ENCODE measurements around the gene FYTTD1. TPM values are rescaled to one million over a fixed set of nuclear protein-coding genes. Genes with fewer than 3 reads are reported as not detected.
A peak's percentile ranks its signal among the peaks of the same experiment; 100 is the strongest.

The FYTTD1 gene
- total RNA-seq, 3 donors from 2014 or later (not counting 1 experiment from before 2014, with no cell fraction given) = 58.0 to 75.6 (median 72.2) TPM

DNA sequence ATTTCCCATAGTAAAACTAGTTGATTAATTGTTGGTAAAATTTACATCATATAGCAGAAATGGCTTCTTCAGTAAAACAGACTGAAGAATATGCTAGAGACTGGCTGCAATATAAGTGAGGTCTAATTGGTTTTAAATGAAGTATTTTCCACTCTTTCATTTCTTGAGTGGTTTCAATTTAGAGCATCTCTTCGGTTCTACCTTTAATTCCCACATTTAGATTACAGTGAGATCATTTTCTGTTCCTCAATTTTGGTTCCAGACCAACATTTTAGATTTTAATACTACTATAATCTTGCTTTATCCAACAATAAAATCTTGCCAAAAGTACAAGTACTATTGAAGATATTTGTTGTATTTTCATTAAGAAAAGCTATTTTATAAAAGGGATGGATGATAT is 40.4 kb downstream of the FYTTD1 start:
- Mint-ChIP-seq H3K36me3 (no peaks in the 10 kb centered on the region), H3K9me3 (no peaks in the 10 kb centered on the region), H3K27me3 (ENCODE audit: low read depth in 2 of 2) (no peaks in the 10 kb centered on the region), H3K27ac (peak overlapping the region; percentile 94 to 97), H3K4me3 (peak overlapping the region; percentile 93), H3K4me1 (peaks cover 31 to 32% of the 10 kb centered on the region in 2 donors)
- Histone ChIP-seq H3K27ac (ENCODE audit: low read length) (no peak overlapping the region), H3K4me1 (ENCODE audit: control insufficient read depth, insufficient read depth, low read length) (peaks cover 12% of the 10 kb centered on the region), H3K27me3 (ENCODE audit: control insufficient read depth, insufficient read depth, low read length) (no peaks in the 10 kb centered on the region), H3K36me3 (ENCODE audit: control insufficient read depth, insufficient read depth, low read length) (no peaks in the 10 kb centered on the region), H3K9me3 (ENCODE audit: control insufficient read depth, insufficient read depth, low read length) (no peaks in the 10 kb centered on the region), H3K4me3 (ENCODE audit: low read length) (peak overlapping the region; percentile 94)
- TF ChIP-seq CTCF (IDR thresholded peaks at IDR 0.05) = no peak
- no CpG with 5 or more reads among the region's 1 CpG for WGBS (ENCODE audit: insufficient coverage)
- intact Hi-C loops (cut with micrococcal nuclease) = no loop called here
- ATAC-seq (no peak), DNase-seq (no peak)

- Mint-ChIP-seq H3K4me1 (peaks cover 40 to 45% of the 10 kb centered on the region in 2 donors), H3K36me3 (no peaks in the 10 kb centered on the region), H3K9me3 (no peaks in the 10 kb centered on the region), H3K27ac (peak within 1 kb of the TSS; percentile 94 to 97), H3K4me3 (peak within 1 kb of the TSS; percentile 93), H3K27me3 (ENCODE audit: low read depth in 2 of 2) (no peaks in the 10 kb centered on the region)
- ATAC-seq (peak; percentile 71 to 85 (median 80)), DNase-seq (peak; percentile 83 to 90)
- Histone ChIP-seq H3K9me3 (ENCODE audit: control insufficient read depth, insufficient read depth, low read length) (no peaks in the 10 kb centered on the region), H3K27me3 (ENCODE audit: control insufficient read depth, insufficient read depth, low read length) (no peaks in the 10 kb centered on the region), H3K36me3 (ENCODE audit: control insufficient read depth, insufficient read depth, low read length) (no peaks in the 10 kb centered on the region), H3K27ac (ENCODE audit: low read length) (peak within 1 kb of the TSS; percentile 99), H3K4me3 (ENCODE audit: low read length) (peak within 1 kb of the TSS; percentile 94), H3K4me1 (ENCODE audit: control insufficient read depth, insufficient read depth, low read length) (peaks cover 12% of the 10 kb centered on the region)
- under 1% methylated on average over 83 of the region's 83 CpGs for WGBS (ENCODE audit: insufficient coverage)
- intact Hi-C loops (cut with micrococcal nuclease) = loop anchor here (1.0 kb wide), 2 partner anchors 42 to 79 kb away; partner anchors contain the start of gene FYTTD1
- TF ChIP-seq CTCF (IDR thresholded peaks at IDR 0.05) = no peak
Measured at GRCh38 chr3:197791113-197791891, 41.6 kb downstream of the FYTTD1 start, which contains the start of gene LRCH3. LRCH3 (plus strand) TSS chr3:197791254; CDS start chr3:197791279, 25 bp downstream.

GRCh38 chr3:197791892-197792647 is 42.4 kb downstream of the FYTTD1 start:
- H3K27ac Mint-ChIP-seq = peak overlapping the region; percentile 94 to 97
- ATAC-seq (peak; percentile 37 to 60 (median 40)), DNase-seq (peak; percentile 19 to 66)
- H3K4me1 ChIP-seq (ENCODE audit: control insufficient read depth, insufficient read depth, low read length) = peaks cover 12% of the 10 kb centered on the region
- no peak for TF ChIP-seq CTCF (IDR thresholded peaks at IDR 0.05)
- H3K27ac ChIP-seq (ENCODE audit: low read length) = peak overlapping the region; percentile 99
- intact Hi-C loops (cut with micrococcal nuclease) = loop anchor here (1.0 kb wide), 2 partner anchors 43 to 80 kb away; partner anchors contain the start of gene FYTTD1
- no peaks in the 10 kb centered on the region for H3K9me3 ChIP-seq (ENCODE audit: control insufficient read depth, insufficient read depth, low read length)
- no peaks in the 10 kb centered on the region for H3K36me3 ChIP-seq (ENCODE audit: control insufficient read depth, insufficient read depth, low read length)
- 3% methylated on average over 23 of the region's 25 CpGs for WGBS (ENCODE audit: insufficient coverage)
- no peaks in the 10 kb centered on the region for H3K27me3 Mint-ChIP-seq (ENCODE audit: low read depth in 2 of 2)
- peaks cover 45 to 52% of the 10 kb centered on the region in 2 donors for H3K4me1 Mint-ChIP-seq
- H3K4me3 Mint-ChIP-seq = peak overlapping the region; percentile 93
- no peaks in the 10 kb centered on the region for H3K27me3 ChIP-seq (ENCODE audit: control insufficient read depth, insufficient read depth, low read length)
- peak overlapping the region; percentile 94 for H3K4me3 ChIP-seq (ENCODE audit: low read length)
- H3K36me3 Mint-ChIP-seq = no peaks in the 10 kb centered on the region
- no peaks in the 10 kb centered on the region for H3K9me3 Mint-ChIP-seq

Data from natural killer cell (primary cell).